IMR-90 (cell line): ENCODE measurements around the gene DNAH9. TPM values are rescaled to one million over a fixed set of nuclear protein-coding genes. Genes with fewer than 3 reads are reported as not detected.

Source experiments
- ATAC-seq: fragments of 200-7000 bp; cut with Tn5 transposase; 2 replicates; pipeline ENCODE4 v1.9.1; 2020; ENCODE audit warnings: low read depth, mild to moderate bottlenecking, moderate library complexity
- BruUV-seq: library from RNA; stranded (reverse); fragments of 400-500 nt; replicated peaks from 2 replicates; lab custom pipeline; 2021; lab: Mats Ljungman, UMichigan
- CTCF ChIA-PET: fragments of 300-600 bp; formaldehyde crosslinking; extraction: SDS; loops from one replicate; lab custom pipeline; 2021; ENCODE audit warnings: antibody characterized with exemption; lab: Yijun Ruan, JAX
- POLR2A ChIA-PET: fragments of 300-600 bp; sonication (Branson Sonifier 250); formaldehyde crosslinking; loops from one replicate; lab custom pipeline; 2022; ENCODE audit warnings: antibody characterized with exemption; ENCODE audit not compliant: unreplicated experiment; lab: Charles Lee
- DNase-seq: peaks from one replicate; pipeline ENCODE4 v3.0.0; 2013
- H2AFZ ChIP-seq: replicated peaks from 2 replicates; pipeline ENCODE3; 2013; ENCODE audit warnings: low read length, mild to moderate bottlenecking; ENCODE audit not compliant: poor library complexity
- H2AK5ac ChIP-seq: 2 replicates; pipeline ENCODE4 v1.6.1; 2013; ENCODE audit warnings: low read depth, low read length, inconsistent platforms
- H2AK9ac ChIP-seq: replicated peaks from 2 replicates; pipeline ENCODE3; 2013; ENCODE audit warnings: mild to moderate bottlenecking, low read depth, low read length, moderate library complexity; ENCODE audit not compliant: poor library complexity
- H2BK120ac ChIP-seq: 2 replicates; pipeline ENCODE4 v1.6.1; 2013; ENCODE audit warnings: low read depth, low read length, inconsistent platforms
- H2BK15ac ChIP-seq: 3 replicates; pipeline ENCODE4 v1.6.1; 2013; ENCODE audit warnings: low read depth, low read length, inconsistent platforms
- H2BK20ac ChIP-seq: 2 replicates; pipeline ENCODE4 v1.6.1; 2013; ENCODE audit warnings: low read depth, mild to moderate bottlenecking, inconsistent platforms, low read length, moderate library complexity
- H2BK5ac ChIP-seq: 2 replicates; pipeline ENCODE4 v1.6.1; 2013; ENCODE audit warnings: mild to moderate bottlenecking, low read depth, low read length, inconsistent platforms; ENCODE audit not compliant: poor library complexity, severe bottlenecking
- H3K14ac ChIP-seq: replicated peaks from 2 replicates; pipeline ENCODE4 v1.6.1; 2013; ENCODE audit warnings: low read depth, low read length, inconsistent platforms
- H3K18ac ChIP-seq: 2 replicates; pipeline ENCODE4 v1.6.1; 2013; ENCODE audit warnings: low read depth, low read length, control low read depth
- H3K23ac ChIP-seq: 2 replicates; pipeline ENCODE4 v1.6.1; 2013; ENCODE audit warnings: low read depth, low read length, inconsistent platforms
- H3K27ac ChIP-seq: 2 replicates; pipeline ENCODE4 v1.5.1; 2013; ENCODE audit warnings: mild to moderate bottlenecking, control low read depth, low read length; ENCODE audit not compliant: insufficient read depth
- H3K27me3 ChIP-seq: 2 replicates; pipeline ENCODE4 v1.6.1; 2013; ENCODE audit warnings: low read length; ENCODE audit not compliant: control insufficient read depth, insufficient read depth
- H3K36me3 ChIP-seq: 2 replicates; pipeline ENCODE4 v1.6.1; 2013; ENCODE audit warnings: low read length, mixed read lengths; ENCODE audit not compliant: control insufficient read depth, insufficient read depth
- H3K4ac ChIP-seq: 2 replicates; pipeline ENCODE4 v1.6.1; 2013; ENCODE audit warnings: low read depth, low read length, inconsistent platforms
- H3K4me1 ChIP-seq: 2 replicates; pipeline ENCODE4 v1.6.1; 2013; ENCODE audit warnings: low read length, mixed read lengths; ENCODE audit not compliant: control insufficient read depth, insufficient read depth
- H3K4me2 ChIP-seq: 2 replicates; pipeline ENCODE4 v1.6.1; 2013; ENCODE audit warnings: low read depth, mild to moderate bottlenecking, control low read depth, low read length, moderate library complexity
- H3K4me3 ChIP-seq: 2 replicates; pipeline ENCODE4 v1.5.1; 2013; ENCODE audit warnings: low read depth, mild to moderate bottlenecking, control low read depth, low read length, moderate library complexity; ENCODE audit not compliant: insufficient read depth
- H3K56ac ChIP-seq: 2 replicates; pipeline ENCODE4 v1.6.1; 2013; ENCODE audit warnings: low read length, inconsistent platforms; ENCODE audit not compliant: insufficient read depth; ENCODE audit errors: extremely low read depth
- H3K79me1 ChIP-seq, 2 experiments: 2 replicates each; pipeline ENCODE4 v1.6.1; 2013; ENCODE audit warnings: low read length in 2 of 2, inconsistent platforms in 1 of 2, low read depth in 1 of 2
- H3K9ac ChIP-seq: 2 replicates; pipeline ENCODE4 v1.6.1; 2013; ENCODE audit warnings: low read depth, low read length, control low read depth
- H3K9me1 ChIP-seq: 2 replicates; pipeline ENCODE4 v1.6.1; 2013; ENCODE audit warnings: low read length, inconsistent platforms; ENCODE audit not compliant: insufficient read depth
- H3K9me3 ChIP-seq: 2 replicates; pipeline ENCODE4 v1.6.1; 2013; ENCODE audit warnings: low read length; ENCODE audit not compliant: control insufficient read depth, insufficient read depth
- H4K20me1 ChIP-seq: 2 replicates; pipeline ENCODE4 v1.6.1; 2013; ENCODE audit warnings: low read length, inconsistent platforms; ENCODE audit not compliant: insufficient read depth
- H4K5ac ChIP-seq: 2 replicates; pipeline ENCODE4 v1.6.1; 2013; ENCODE audit warnings: mild to moderate bottlenecking, low read depth, low read length, control low read depth
- H4K8ac ChIP-seq, 2 experiments: 2 replicates each; pipeline ENCODE4 v1.6.1; 2013; ENCODE audit warnings: low read depth in 2 of 2, low read length in 2 of 2, control low read depth in 1 of 2, inconsistent platforms in 1 of 2
- H4K91ac ChIP-seq: 2 replicates; pipeline ENCODE4 v1.6.1; 2013; ENCODE audit warnings: low read depth, low read length, inconsistent platforms; ENCODE audit not compliant: insufficient read depth
- CHD1 ChIP-seq: IDR thresholded peaks from 2 replicates; pipeline ENCODE4 v1.6.1; 2012; ENCODE audit warnings: low read depth, low read length, improper control_type of control experiment
- NFE2L2 ChIP-seq: fragments of 150-350 bp; IDR thresholded peaks from 2 replicates; pipeline ENCODE4 v1.6.1; 2016; ENCODE audit warnings: low read depth, mild to moderate bottlenecking, low read length
- RAD21 ChIP-seq: IDR thresholded peaks from 2 replicates; pipeline ENCODE4 v1.6.1; 2012; ENCODE audit warnings: low read length, improper control_type of control experiment
- RCOR1 ChIP-seq: IDR thresholded peaks from 2 replicates; pipeline ENCODE4 v1.6.1; 2012; ENCODE audit warnings: mild to moderate bottlenecking, low read length, improper control_type of control experiment; ENCODE audit not compliant: insufficient replicate concordance
- WGBS, 2 experiments: methylation state at CpG; one replicate each; pipeline versions ENCODE4 v1.1.5 to v1.1.7; 2013; ENCODE audit warnings: missing lambda C conversion rate in 2 of 2; ENCODE audit not compliant: insufficient read length in 1 of 2; ENCODE audit errors: extremely low coverage in 2 of 2; 5-methylcytosine and 5-hydroxymethylcytosine counted together
- dilution Hi-C: fragments of 300-500 bp; cut with HindIII; formaldehyde crosslinking; loops from one replicate; pipeline ENCODE4 v1.14.3; 2018; ENCODE audit warnings: low sequenced_read_pairs; ENCODE audit not compliant: unreplicated experiment
- in situ Hi-C: fragments of 300-500 bp; cut with MboI; formaldehyde crosslinking; loops from 3 replicates; pipeline ENCODE4 v1.14.3; 2019; ENCODE audit warnings: low sequenced_read_pairs, inconsistent platforms, mixed read lengths
- intact Hi-C: fragments of 100-400 bp; cut with micrococcal nuclease; formaldehyde crosslinking; loops from 2 replicates; pipeline ENCODE4 v1.10.0; 2022
- polyA plus RNA-seq, 3 experiments: library from polyadenylated mRNA; depleted of rRNA; stranded (reverse); fragments of >200 nt; gene quantifications; 2 replicates each; pipeline ENCODE4 v1.2.3, GENCODE V29; 2012; ENCODE audit warnings: low replicate concordance in 1 of 3
- total RNA-seq: library from RNA; depleted of rRNA; stranded (reverse); fragments of >200 nt; gene quantifications from 2 replicates; pipeline ENCODE4 v1.2.3, GENCODE V29; 2012

The DNAH9 gene
- total and polyA plus RNA-seq, 2 of the 4 experiments (the other 2 are of a cell fraction): not detected

GRCh38 chr17:11742886-11743285 is 144.6 kb downstream of the DNAH9 start:
- Histone ChIP-seq H2BK15ac (no peak overlapping the region), H2AK9ac (no peak overlapping the region), H3K9me1 (no peaks in the 10 kb centered on the region), H3K4ac (no peak overlapping the region), H3K79me1 (no peaks in the 10 kb centered on the region), H3K27ac (no peak overlapping the region), H4K91ac (no peak overlapping the region), H2AFZ (no peak overlapping the region), H4K20me1 (no peaks in the 10 kb centered on the region), H3K9me3 (peaks cover 33% of the 10 kb centered on the region), H3K4me3 (no peak overlapping the region), H4K8ac (no peak overlapping the region), H2BK120ac (no peak overlapping the region), H3K27me3 (no peaks in the 10 kb centered on the region), H3K9ac (no peak overlapping the region), H3K23ac (no peak overlapping the region), H3K56ac (no peak overlapping the region), H2BK5ac (no peak overlapping the region), H3K4me1 (no peaks in the 10 kb centered on the region), H3K14ac (no peak overlapping the region), H4K5ac (no peak overlapping the region), H2AK5ac (no peak overlapping the region), H2BK20ac (no peak overlapping the region), H3K18ac (no peak overlapping the region), H3K36me3 (no peaks in the 10 kb centered on the region), H3K4me2 (no peak overlapping the region)
- ATAC-seq (no peak), DNase-seq (no peak)
- WGBS, 2 experiments: 12% methylated on average over 4 of the region's 4 CpGs; no CpG with 5 or more reads in 1 of the 2 experiments
- ChIA-PET POLR2A (no interaction called here), CTCF (no interaction called here)
- in situ Hi-C loops (no loop called here), dilution Hi-C loops (no loop called here), intact Hi-C loops (no loop called here)
- BruUV-seq: no TSS peak
- TF ChIP-seq NFE2L2: no peak
- TF ChIP-seq RAD21: no peak
- no peak for TF ChIP-seq RCOR1
- no peak for TF ChIP-seq CHD1
